Central memory CD8-positive, alpha-beta T cell (primary cell): ENCODE measurements around the gene MRGPRX1.
"Not testable (repeated sequence)": the region's sequence is repeated elsewhere in the genome, so short reads cannot be mapped to it uniquely, and the experiment has no call there.

Experiments
- ATAC-seq: fragments of 150-1000 bp; cut with Tn5 transposase; replicated peaks from 2 replicates; pipeline ENCODE4 v1.10.0; 2022; ENCODE audit warnings: mild to moderate bottlenecking, moderate FRiP score, moderate number of reproducible peaks; ENCODE audit not compliant: poor library complexity, severe bottlenecking; ENCODE audit errors: extremely low read depth
- DNase-seq, 2 donors: peaks; one replicate each; pipeline ENCODE4 v3.0.0; 2021; ENCODE audit warnings: low spot score in 2 of 2
- H3K27ac Mint-ChIP-seq: one replicate; pipeline ENCODE4 v1.8.0; 2022; ENCODE audit warnings: low read depth, mild to moderate bottlenecking, moderate library complexity, mixed read lengths
- H3K27me3 Mint-ChIP-seq: one replicate; pipeline ENCODE4 v1.8.0; 2022; ENCODE audit warnings: mixed read lengths
- H3K36me3 Mint-ChIP-seq: one replicate; pipeline ENCODE4 v1.8.0; 2022; ENCODE audit warnings: mild to moderate bottlenecking, moderate library complexity, mixed read lengths; ENCODE audit not compliant: insufficient read depth
- H3K4me1 Mint-ChIP-seq: one replicate; pipeline ENCODE4 v1.8.0; 2022; ENCODE audit warnings: mixed read lengths
- H3K4me3 Mint-ChIP-seq: one replicate; pipeline ENCODE4 v1.8.0; 2022; ENCODE audit warnings: mild to moderate bottlenecking, moderate library complexity, mixed read lengths
- H3K9me3 Mint-ChIP-seq: one replicate; pipeline ENCODE4 v1.8.0; 2022; ENCODE audit warnings: mixed read lengths

The MRGPRX1 gene

DNA sequence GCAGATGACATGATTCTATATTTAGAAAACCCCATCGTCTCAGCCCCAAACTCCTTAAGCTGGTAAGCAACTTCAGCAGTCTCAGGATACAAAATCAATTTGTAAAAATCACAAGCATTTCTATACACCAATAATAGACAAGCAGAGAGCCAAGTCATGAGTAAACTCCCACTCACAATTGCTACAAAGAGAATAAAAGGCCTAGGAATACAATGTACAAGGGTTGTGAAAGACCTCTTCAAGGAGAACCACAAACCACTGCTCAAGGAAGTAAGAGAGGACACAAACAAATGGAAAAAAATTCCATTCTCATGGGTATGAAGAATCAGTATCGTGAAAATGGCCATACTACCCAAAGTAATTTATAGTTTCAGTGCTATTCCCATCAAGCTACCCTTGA is 13.8 kb downstream of the MRGPRX1 start:
- H3K27ac Mint-ChIP-seq, H3K36me3 Mint-ChIP-seq, H3K4me1 Mint-ChIP-seq, DNase-seq, H3K4me3 Mint-ChIP-seq, H3K9me3 Mint-ChIP-seq, ATAC-seq: not testable (repeated sequence)
- peaks cover 18% of the 10 kb centered on the region for H3K27me3 Mint-ChIP-seq

- Mint-ChIP-seq H3K4me3 (no peak overlapping the region), H3K9me3 (no peaks in the 10 kb centered on the region), H3K27me3 (peaks cover 63% of the 10 kb centered on the region), H3K36me3 (no peaks in the 10 kb centered on the region), H3K4me1 (no peaks in the 10 kb centered on the region), H3K27ac (no peak overlapping the region)
- no peak for DNase-seq
- ATAC-seq, result no peak
These were observed 26.3 kb downstream of the MRGPRX1 start for GRCh38 chr11:18912883-18913282.

GRCh38 chr11:18907391-18907790 is 31.8 kb downstream of the MRGPRX1 start:
- Mint-ChIP-seq H3K4me3 (no peak overlapping the region), H3K27me3 (peaks cover 64% of the 10 kb centered on the region), H3K27ac (no peak overlapping the region), H3K9me3 (no peaks in the 10 kb centered on the region), H3K36me3 (no peaks in the 10 kb centered on the region), H3K4me1 (no peaks in the 10 kb centered on the region)
- DNase-seq (no peak), ATAC-seq (no peak)

GRCh38 chr11:18900637-18901036 is 38.6 kb downstream of the MRGPRX1 start:
- not testable (repeated sequence) for ATAC-seq, DNase-seq, H3K27ac Mint-ChIP-seq, H3K36me3 Mint-ChIP-seq, H3K4me1 Mint-ChIP-seq, H3K9me3 Mint-ChIP-seq, H3K4me3 Mint-ChIP-seq
- peaks cover 74% of the 10 kb centered on the region for H3K27me3 Mint-ChIP-seq

GRCh38 chr11:18900151-18900611 is 39.0 kb downstream of the MRGPRX1 start:
- peaks cover 78% of the 10 kb centered on the region for H3K27me3 Mint-ChIP-seq

DNA sequence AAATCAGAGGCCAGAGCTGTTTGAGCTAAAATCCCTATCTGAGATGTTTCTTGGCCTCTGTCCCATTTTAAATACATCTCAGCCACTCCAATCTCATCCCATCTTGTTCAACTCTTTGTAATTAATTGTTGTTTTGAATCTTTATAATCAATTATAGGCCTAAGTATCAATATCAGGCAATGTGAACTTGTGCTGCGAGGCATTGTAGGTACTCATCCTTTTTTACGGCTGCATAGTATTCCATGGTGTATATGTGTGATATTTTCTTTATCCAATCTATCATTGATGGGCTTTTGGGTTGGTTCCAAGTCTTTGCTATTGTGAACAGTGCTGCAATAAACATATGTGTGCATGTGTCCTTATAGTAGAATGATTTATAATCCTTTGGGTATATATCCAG is 47.5 kb downstream of the MRGPRX1 start:
- DNase-seq, ATAC-seq, H3K4me1 Mint-ChIP-seq, H3K9me3 Mint-ChIP-seq, H3K27ac Mint-ChIP-seq, H3K4me3 Mint-ChIP-seq, H3K36me3 Mint-ChIP-seq: not testable (repeated sequence)
- peaks cover 58% of the 10 kb centered on the region for H3K27me3 Mint-ChIP-seq

More at GRCh38 chr11:18900151-18900611, 39.0 kb downstream of the MRGPRX1 start:
- not testable (repeated sequence) for H3K4me1 Mint-ChIP-seq, H3K9me3 Mint-ChIP-seq, H3K27ac Mint-ChIP-seq, DNase-seq, H3K36me3 Mint-ChIP-seq, H3K4me3 Mint-ChIP-seq, ATAC-seq

- ATAC-seq (no peak), DNase-seq (no peak)
- Mint-ChIP-seq H3K9me3 (no peaks in the 10 kb centered on the region), H3K4me3 (no peak overlapping the region), H3K4me1 (no peaks in the 10 kb centered on the region), H3K36me3 (peaks cover 1% of the 10 kb centered on the region), H3K27ac (no peak overlapping the region), H3K27me3 (peaks cover 52% of the 10 kb centered on the region)
These were observed 48.6 kb downstream of the MRGPRX1 start for GRCh38 chr11:18890615-18891014.
